Measurements from ENCODE around the gene GPANK1.
A peak's percentile ranks its signal among the peaks of the same experiment; 100 is the strongest.

- TF ChIP-seq ZNF384 (IDR thresholded peaks at IDR 0.05) (no peak), FOXA1 (IDR thresholded peaks at IDR 0.05) (no peak), HDGF (IDR thresholded peaks at IDR 0.05; ENCODE audit: borderline replicate concordance) (no peak), BHLHE40 (IDR thresholded peaks at IDR 0.05; ENCODE audit: borderline replicate concordance) (no peak), ELF4 (IDR thresholded peaks at IDR 0.05) (peak; percentile 81), SP1 (IDR thresholded peaks at IDR 0.05) (no peak), LEF1 (IDR thresholded peaks at IDR 0.05; ENCODE audit: borderline replicate concordance) (no peak), TARDBP (IDR thresholded peaks at IDR 0.05) (no peak), FOXM1 (IDR thresholded peaks at IDR 0.05; ENCODE audit: borderline replicate concordance) (0 out of 2 replicates have a peak, but pooled peaks have one; percentile 17), PKNOX1 (IDR thresholded peaks at IDR 0.05) (peak; percentile 70)
Observed at GRCh38 chr6:31665501-31666336, 922 bp upstream of the GPANK1 start, which contains the start of gene CSNK2B.

All from HEK293T (cell line).